Pancreas (tissue), 10 donors: ENCODE results near the gene CASP9. TPM values are rescaled to one million over a fixed set of nuclear protein-coding genes. Genes with fewer than 3 reads are reported as not detected.

Experiments
- ATAC-seq, 4 donors: fragments of 200-7000 bp; cut with Tn5 transposase; one replicate each; pipeline versions ENCODE4 v1.8.0 to v1.9.1; 2020; ENCODE audit warnings: mild to moderate bottlenecking in 4 of 4, moderate library complexity in 4 of 4
- DNase-seq, 6 donors: peaks; one replicate each; pipeline ENCODE4 v3.0.0-alpha.2; 2020
- FAIRE-seq: peaks from 2 replicates; lab custom pipeline; 2012; peaks lifted over from hg19 to GRCh38; lab: Jason Lieb, UNC
- H3K27ac ChIP-seq, 4 donors: fragments of 200-600 bp; sonication (generic); 1 replicate in 3 of 4; 2 replicates in 1 of 4; pipeline versions ENCODE4 v1.5.0 to v1.8.0; 2020
- H3K27me3 ChIP-seq, 4 donors: fragments of 200-600 bp; one replicate each; pipeline ENCODE4 v1.8.0; 2021
- H3K36me3 ChIP-seq, 3 donors: fragments of 200-600 bp; sonication (generic) in 1 of 3; one replicate each; pipeline versions ENCODE4 v1.5.0 to v1.8.0; 2020 to 2021
- H3K4me1 ChIP-seq, 3 donors: fragments of 200-600 bp; one replicate each; pipeline ENCODE4 v1.8.0; 2021
- H3K4me3 ChIP-seq, 4 donors: fragments of 200-600 bp; sonication (generic) in 2 of 4; one replicate each; pipeline versions ENCODE4 v1.5.0 to v1.8.0; 2020 to 2021
- H3K9me3 ChIP-seq, 4 donors: fragments of 200-600 bp; one replicate each; pipeline ENCODE4 v1.8.0; 2021
- WGBS, 2 donors: extraction: QIAGEN DNeasy Blood & Tissue Kit; methylation state at CpG; one replicate each; pipeline ENCODE4 v1.1.7; 2013; 5-methylcytosine and 5-hydroxymethylcytosine counted together
- intact Hi-C, 3 donors: fragments of 100-400 bp; cut with DNase I; formaldehyde crosslinking; loops; one replicate each; pipeline versions ENCODE4 v1.11.1 to v1.14.2; 2022
- polyA plus RNA-seq, 2 donors: library from polyadenylated mRNA; stranded (reverse); fragments of 200-250 nt; gene quantifications; one replicate each; pipeline ENCODE4 v1.2.3, GENCODE V29; 2013
- total RNA-seq, 6 donors: library from RNA; stranded (reverse); fragmentation: NEBNext Ultra II Directional in 4 of 6; extraction: Animal tissue kit (Norgen Biotek cat#: 25700) in 4 of 6; gene quantifications; one replicate each; pipeline versions ENCODE4 v1.2.1 to v1.2.4, GENCODE V29; 2021 to 2023
- TF ChIP-seq, protein P1 (sequence below), 4 donors: fragments of 200-600 bp; sonication (generic) in 3 of 4; IDR thresholded peaks; one replicate each; pipeline versions ENCODE4 v1.5.0 to v1.8.0; 2021; ENCODE audit warnings: antibody characterized with exemption in 4 of 4
- donor health status: healthy with polysubstance abuse.
- donor health status: DM: no; HTN: no; CAD: no; lungs with moderate emphysema.
- donor health status: DM: no; HTN: no; CAD: no.
- donor health status: control.
- donor health status: control.
- donor health status: Bipolar disorder and iron deficiency.
- donor health status: DM: yes; HTN: yes; CAD: no.
- donor health status: DM: no; HTN: no; CAD: no.
- donor health status: DM: no; HTN: no; CAD: no.
- donor health status: DM: yes; HTN: yes; CAD: no.

Gene CASP9
- total and polyA plus RNA-seq, 8 donors, result 6.6 to 32.0 (median 8.9) TPM

DNA sequence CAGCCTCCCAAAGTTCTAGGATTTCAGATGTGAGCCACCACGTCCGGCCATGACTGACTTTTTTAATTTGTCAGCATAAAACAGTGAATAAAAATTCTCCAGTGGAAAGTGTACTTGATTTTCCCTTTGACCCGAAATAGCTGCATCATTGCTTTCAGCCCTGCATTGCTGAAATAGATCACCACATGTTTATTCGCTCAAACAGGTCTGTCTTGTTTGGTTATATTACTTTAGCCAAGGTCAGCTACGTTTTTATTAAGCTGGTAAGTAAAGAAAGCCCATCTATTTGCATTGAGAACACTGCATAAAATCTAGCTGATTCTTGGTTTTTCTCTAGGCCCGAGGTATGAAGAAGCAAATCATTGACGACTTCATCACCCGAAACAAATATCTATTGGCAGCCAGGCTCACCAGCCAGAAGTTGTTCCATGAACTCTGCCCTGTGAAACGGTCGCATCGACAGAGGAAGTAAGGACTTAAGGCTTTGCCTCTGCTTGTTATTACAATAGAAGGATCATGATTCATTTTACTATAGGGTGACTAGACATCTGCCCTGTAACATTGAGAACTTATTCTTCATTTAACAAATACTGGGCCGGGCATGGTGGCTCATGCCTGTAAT is 35.3 kb upstream of the CASP9 start:
- Histone ChIP-seq H3K27ac (peak overlapping the region in 2 of 4 donors; percentile 24 to 44), H3K4me1 (no peaks in the 10 kb centered on the region), H3K4me3 (no peak overlapping the region), H3K27me3 (no peaks in the 10 kb centered on the region), H3K36me3 (peaks cover 9 to 31% (median 10%) of the 10 kb centered on the region in 3 donors), H3K9me3 (no peaks in the 10 kb centered on the region)
- ATAC-seq, result peak in 3 of 4 donors; percentile 50 to 67 (median 60)
- TF ChIP-seq, protein P1, sequence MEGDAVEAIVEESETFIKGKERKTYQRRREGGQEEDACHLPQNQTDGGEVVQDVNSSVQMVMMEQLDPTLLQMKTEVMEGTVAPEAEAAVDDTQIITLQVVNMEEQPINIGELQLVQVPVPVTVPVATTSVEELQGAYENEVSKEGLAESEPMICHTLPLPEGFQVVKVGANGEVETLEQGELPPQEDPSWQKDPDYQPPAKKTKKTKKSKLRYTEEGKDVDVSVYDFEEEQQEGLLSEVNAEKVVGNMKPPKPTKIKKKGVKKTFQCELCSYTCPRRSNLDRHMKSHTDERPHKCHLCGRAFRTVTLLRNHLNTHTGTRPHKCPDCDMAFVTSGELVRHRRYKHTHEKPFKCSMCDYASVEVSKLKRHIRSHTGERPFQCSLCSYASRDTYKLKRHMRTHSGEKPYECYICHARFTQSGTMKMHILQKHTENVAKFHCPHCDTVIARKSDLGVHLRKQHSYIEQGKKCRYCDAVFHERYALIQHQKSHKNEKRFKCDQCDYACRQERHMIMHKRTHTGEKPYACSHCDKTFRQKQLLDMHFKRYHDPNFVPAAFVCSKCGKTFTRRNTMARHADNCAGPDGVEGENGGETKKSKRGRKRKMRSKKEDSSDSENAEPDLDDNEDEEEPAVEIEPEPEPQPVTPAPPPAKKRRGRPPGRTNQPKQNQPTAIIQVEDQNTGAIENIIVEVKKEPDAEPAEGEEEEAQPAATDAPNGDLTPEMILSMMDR (IDR thresholded peaks at IDR 0.05), result no peak
- no peak for FAIRE-seq
- DNase-seq, result no peak
- 46 to 51% methylated on average over 12 of the region's 12 CpGs for WGBS, 2 donors
- intact Hi-C loops, result no loop called here

GRCh38 chr1:15558516-15558915 is 34.5 kb upstream of the CASP9 start:
- H3K9me3 ChIP-seq, result no peaks in the 10 kb centered on the region
- DNase-seq (no peak), FAIRE-seq (no peak), ATAC-seq (no peak)
- peaks cover 3 to 24% (median 4%) of the 10 kb centered on the region in 3 donors for H3K36me3 ChIP-seq
- H3K27me3 ChIP-seq, result no peaks in the 10 kb centered on the region
- peak overlapping the region in 1 of 4 donors; percentile 24 for H3K27ac ChIP-seq
- no peak overlapping the region for H3K4me3 ChIP-seq
- intact Hi-C loops, result no loop called here
- WGBS, 2 donors, result 85% methylated on average over 4 of the region's 4 CpGs
- TF ChIP-seq, protein P1 (IDR thresholded peaks at IDR 0.05), result no peak
- H3K4me1 ChIP-seq, result no peaks in the 10 kb centered on the region

DNA sequence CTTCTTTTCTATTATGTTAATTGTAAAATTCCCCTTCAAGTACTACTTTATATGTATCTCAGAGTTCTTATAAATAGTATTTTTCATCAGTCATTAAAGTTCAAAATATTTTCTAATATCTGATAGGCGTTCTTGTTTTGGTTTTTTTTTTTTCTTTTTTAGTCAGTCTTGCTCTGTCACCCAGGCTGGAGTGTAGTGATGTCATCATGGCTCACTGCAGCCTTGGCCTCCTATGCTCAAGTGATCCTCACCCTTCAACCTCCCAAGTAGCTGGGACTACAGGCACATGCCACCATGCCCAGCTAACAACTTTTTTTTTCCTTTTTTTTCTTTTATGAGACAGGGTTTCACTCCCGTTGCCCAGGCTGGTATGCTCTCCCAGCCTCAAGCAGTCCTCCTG is 33.6 kb upstream of the CASP9 start:
- intact Hi-C loops, result no loop called here
- no peak overlapping the region for H3K4me3 ChIP-seq
- no peak for ATAC-seq
- DNase-seq, result no peak
- no peaks in the 10 kb centered on the region for H3K4me1 ChIP-seq
- TF ChIP-seq, protein P1 (IDR thresholded peaks at IDR 0.05), result no peak
- 81 to 88% methylated on average over 2 of the region's 2 CpGs for WGBS, 2 donors
- H3K36me3 ChIP-seq, result peaks cover 3 to 16% (median 4%) of the 10 kb centered on the region in 3 donors
- H3K27me3 ChIP-seq, result no peaks in the 10 kb centered on the region
- no peak for FAIRE-seq
- no peak overlapping the region for H3K27ac ChIP-seq
- H3K9me3 ChIP-seq, result no peaks in the 10 kb centered on the region

DNA sequence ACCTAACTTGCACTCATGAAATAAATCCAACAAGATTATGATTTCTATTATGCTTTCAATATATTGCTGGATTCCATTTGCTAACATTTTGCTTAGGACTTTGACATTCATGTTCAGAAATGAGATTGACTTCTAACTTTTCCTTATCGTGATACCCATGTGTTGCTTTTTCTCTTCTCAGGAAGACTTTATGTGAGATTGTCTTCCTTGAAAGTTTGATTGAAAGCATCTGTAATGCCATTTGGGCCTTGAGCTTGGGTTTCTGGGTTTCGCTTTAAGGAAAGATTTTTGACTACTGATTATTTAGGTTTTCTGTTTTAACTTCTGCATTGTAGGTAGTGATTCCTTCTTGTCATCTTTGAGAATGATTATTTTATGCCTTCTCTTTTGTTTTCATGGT is 33.0 kb upstream of the CASP9 start:
- Histone ChIP-seq H3K36me3 (peaks cover under 1 to 10% (median 3%) of the 10 kb centered on the region in 3 donors), H3K9me3 (no peaks in the 10 kb centered on the region), H3K4me1 (no peaks in the 10 kb centered on the region), H3K4me3 (no peak overlapping the region), H3K27me3 (no peaks in the 10 kb centered on the region), H3K27ac (no peak overlapping the region)
- no peak for FAIRE-seq
- intact Hi-C loops, result no loop called here
- no peak for DNase-seq
- ATAC-seq, result no peak
- WGBS, 2 donors, result 91 to 94% methylated on average over 2 of the region's 2 CpGs
- TF ChIP-seq, protein P1 (IDR thresholded peaks at IDR 0.05), result no peak

- TF ChIP-seq, protein P1 (IDR thresholded peaks at IDR 0.05), result no peak
- 81 to 85% methylated on average over 6 of the region's 6 CpGs for WGBS, 2 donors
- ATAC-seq (no peak), FAIRE-seq (no peak), DNase-seq (no peak)
- Histone ChIP-seq H3K27me3 (no peaks in the 10 kb centered on the region), H3K9me3 (no peaks in the 10 kb centered on the region), H3K4me3 (no peak overlapping the region), H3K27ac (no peak overlapping the region), H3K4me1 (no peaks in the 10 kb centered on the region), H3K36me3 (peaks cover 0 to 21% (median 10%) of the 10 kb centered on the region in 3 donors)
- intact Hi-C loops, result no loop called here
These were observed 26.6 kb upstream of the CASP9 start for GRCh38 chr1:15550573-15550972.
